HG02759 (cell line): ENCODE results near the gene SLC27A2.
A peak's percentile ranks its signal among the peaks of the same experiment; 100 is the strongest.
"Not testable (repeated sequence)": the region's sequence is repeated elsewhere in the genome, so short reads cannot be mapped to it uniquely, and the experiment has no call there.

Experiments used
- ATAC-seq: cut with Tn5 transposase; IDR thresholded peaks from one replicate; pipeline ENCODE4 v1.9.1; 2021; ENCODE audit warnings: mild to moderate bottlenecking, moderate library complexity; ENCODE audit not compliant: unreplicated experiment

The SLC27A2 gene

GRCh38 chr15:50181969-50182218 is at the start of gene SLC27A2:
Gene SLC27A2 (plus strand): TSS chr15:50182196. CDS start chr15:50182428, 232 bp downstream.
- no peak for ATAC-seq

DNA sequence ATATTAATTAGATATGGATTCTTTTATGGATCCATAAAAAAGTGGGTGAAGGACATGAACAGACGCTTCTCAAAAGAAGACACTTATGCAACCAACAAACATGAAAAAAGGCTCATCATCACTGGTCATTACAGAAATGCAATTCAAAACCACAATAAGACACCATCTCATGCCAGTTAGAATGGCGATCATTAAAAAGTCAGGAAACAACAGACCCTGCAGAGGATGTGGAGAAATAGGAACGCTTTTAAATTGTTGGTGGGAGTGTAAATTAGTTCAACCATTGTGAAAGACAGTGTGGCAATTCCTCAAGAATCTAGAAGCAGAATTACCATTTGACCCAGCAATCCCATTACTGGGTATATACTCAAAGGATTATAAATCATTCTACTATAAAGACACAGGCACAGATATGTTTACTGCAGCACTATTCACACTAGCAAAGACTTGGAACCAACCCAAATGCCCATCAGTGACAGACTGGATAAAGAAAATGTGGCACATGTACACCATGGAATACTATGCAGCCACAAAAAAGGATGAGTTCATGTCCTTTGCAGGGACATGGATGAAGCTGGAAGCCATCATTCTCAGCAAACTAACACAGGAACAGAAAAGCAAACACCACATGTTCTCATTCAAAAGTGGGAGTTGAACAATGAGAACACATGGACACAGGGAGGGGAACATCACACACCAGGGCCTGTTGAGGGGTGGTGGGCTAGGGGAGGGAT is 49.6 kb upstream of the SLC27A2 start:
- not testable (repeated sequence) for ATAC-seq

- ATAC-seq: peak; percentile 84
Measured at GRCh38 chr15:50134524-50135024, 47.4 kb upstream of the SLC27A2 start.

DNA sequence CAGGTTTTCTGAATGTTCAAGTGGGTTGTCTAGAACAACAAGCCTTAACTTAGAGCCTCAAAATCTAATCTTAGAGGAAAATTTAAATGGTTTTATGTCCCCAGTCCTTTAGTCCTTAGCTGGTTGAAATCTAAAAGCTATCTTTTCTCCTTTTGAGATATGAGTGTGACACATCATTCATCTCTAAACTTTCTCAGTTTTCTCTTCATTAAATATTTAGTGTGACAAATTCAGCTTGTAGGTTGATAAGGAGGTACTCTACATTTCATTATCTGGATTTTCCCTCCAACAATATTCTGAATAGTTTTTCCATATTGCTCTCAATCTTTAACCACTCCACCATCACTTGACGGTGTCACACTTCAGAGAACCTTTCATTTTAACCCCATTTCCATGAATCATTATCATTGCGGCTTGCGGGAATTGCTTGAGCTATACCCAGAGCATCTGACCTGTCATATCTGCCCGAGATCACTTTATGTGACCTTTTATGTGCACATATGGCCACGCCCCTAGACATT is 46.9 kb upstream of the SLC27A2 start:
- peak; percentile 78 for ATAC-seq

DNA sequence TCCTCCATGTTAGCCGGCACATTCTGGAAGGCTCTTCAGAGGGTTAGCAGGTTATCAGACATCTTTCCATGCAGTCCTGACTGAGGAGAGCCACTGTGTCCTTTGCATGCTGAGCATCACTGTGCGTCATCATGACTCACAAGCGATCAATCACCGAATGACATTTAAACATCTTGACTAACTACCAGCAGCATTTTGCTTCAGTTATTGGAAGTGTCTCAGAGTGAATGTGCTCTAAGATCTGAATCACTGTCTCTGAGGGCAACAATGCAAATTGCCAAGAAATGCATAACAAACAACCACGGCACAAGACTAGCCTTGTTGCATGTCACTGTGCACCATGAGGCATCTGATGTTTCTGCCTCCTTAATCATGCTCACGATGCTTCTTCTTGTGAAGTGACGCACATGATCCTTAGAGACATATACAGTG is 44.6 kb upstream of the SLC27A2 start:
- ATAC-seq: no peak

DNA sequence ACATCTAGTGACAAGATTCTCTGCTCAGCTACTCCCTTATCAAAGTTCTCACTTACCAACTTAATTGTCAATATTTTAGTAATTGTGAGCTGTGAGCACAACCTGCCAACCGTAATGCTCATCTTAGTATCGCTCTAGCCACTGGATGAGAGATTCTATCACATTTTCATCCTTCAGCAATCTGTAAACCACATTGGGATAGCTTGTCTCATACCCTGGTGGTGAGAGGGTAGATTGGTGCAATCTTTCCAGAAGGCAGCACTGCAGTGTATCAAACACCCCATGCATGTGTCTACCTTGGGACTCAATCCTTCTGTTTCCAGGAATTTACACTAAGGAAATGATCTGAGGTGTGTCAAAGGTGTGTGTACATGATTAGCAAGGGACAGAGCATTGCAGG is 44.1 kb upstream of the SLC27A2 start:
- no peak for ATAC-seq

DNA sequence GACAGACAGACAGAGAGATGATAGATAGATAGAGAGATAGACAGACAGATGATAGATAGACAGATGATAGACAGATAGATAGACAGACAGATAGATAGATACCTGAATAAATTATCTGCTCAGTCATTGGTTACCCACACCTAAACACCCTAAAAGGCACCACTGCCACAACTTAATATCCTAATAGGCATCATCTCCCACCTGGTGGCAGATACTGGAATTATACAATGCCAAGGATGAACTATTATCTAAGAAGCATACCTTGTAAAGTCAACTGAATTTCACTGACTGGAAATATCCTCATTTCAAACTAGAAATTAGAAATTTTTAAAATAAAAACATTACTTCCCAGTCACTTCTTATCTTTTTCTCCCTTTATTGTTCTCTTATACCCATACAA is 43.6 kb upstream of the SLC27A2 start:
- no peak for ATAC-seq

GRCh38 chr15:50140098-50140497 is 41.9 kb upstream of the SLC27A2 start:
- no peak for ATAC-seq

DNA sequence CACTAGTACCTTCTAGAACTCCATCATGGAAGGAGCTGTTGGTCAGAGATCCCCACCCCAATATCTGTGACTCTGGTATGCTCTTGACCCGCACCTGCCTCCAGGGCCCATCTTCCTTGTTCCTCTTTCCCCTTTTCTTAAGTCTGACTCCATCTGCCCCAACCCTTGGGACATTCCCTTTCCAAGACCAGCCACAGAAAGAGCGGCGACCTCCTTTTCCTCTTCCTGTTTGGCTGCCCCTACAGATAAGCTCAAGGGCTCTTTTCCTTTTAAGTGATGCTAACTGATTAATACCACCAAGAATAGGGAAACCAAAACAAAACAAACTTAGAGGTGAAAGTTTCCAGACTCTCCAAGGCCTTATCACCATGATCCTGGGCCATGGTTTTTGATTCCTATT is 41.0 kb upstream of the SLC27A2 start:
- no peak for ATAC-seq

DNA sequence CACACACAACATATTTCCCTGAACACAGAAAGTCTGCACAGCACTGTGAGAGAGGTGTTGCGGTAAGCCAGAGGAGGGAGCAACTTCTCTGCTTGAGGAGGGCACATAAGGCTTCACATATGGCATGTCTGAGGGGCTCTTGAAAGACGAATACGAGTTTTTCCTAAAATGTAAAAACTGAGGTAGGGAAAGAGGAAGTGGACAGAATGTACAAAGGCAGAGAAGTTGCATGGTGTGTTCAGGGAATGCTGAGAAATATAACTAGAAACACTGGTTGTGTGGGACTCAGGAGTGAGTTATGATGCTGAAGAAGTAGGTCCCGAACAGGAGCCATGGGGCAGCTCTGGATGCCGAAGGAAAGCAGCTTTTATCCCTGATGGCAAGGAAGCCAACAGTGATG is 40.1 kb upstream of the SLC27A2 start:
- no peak for ATAC-seq

DNA sequence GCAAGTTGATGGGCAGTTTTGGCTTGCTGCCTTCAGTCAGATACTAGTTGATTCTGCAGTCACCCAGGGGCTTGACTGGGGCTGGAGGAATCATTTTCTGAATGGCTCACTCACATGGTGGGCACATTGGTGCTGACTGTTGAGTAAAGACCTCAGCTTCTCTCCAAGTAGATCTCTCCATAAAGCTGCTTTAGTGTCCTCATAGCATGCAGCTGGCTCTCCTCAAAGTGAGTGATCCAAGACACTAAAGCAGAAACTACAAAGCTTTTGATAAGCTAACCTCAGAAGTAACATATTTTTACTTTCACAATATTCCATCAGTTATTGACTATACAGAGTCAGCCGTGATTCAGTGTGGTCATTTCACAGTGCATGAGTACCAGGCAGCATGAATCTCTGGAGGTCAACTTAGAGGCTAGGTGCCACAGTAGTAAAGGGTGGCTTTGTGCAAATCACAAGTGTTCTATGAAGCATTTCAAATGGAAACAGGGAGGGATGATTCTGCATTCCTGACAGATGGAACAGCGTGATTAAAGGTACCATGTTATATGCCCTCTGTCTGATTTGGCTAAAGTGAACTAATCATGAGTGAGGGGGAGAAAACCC is 38.6 kb upstream of the SLC27A2 start:
- ATAC-seq: no peak

DNA sequence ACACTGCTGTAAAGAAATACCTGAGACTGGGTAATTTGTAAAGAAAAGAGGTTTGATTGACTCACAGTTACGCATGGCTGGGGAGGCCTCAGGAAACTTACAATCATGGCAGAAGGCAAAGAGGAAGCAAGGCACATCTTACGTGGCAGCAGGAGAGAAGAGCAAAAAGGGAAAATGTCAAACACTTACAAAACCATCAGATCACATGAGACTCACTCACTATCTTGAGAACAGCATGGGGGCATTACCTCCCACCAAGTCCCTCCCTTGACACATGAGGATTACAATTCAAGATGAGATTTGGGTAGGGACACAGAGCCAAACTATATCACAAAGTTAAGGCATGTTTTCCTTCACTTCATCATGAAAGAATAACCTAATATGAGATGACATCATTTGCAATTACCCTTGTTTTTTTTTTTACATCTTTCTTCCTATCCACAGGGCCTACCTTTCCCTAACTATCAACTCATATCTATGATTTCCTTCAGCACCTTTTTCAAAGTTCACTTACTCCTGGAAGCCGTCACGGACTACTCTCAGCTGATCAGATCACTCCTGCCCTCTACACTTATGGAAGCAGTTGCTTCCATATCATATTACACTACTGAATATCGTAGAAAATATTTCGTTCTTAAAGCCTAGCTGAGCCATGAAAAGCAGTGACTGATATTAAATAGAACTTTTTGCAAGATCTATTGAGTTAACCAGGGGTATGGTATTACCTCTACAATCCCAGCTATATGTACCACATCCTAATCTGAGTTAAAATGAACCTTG is 37.5 kb upstream of the SLC27A2 start:
- ATAC-seq: no peak

DNA sequence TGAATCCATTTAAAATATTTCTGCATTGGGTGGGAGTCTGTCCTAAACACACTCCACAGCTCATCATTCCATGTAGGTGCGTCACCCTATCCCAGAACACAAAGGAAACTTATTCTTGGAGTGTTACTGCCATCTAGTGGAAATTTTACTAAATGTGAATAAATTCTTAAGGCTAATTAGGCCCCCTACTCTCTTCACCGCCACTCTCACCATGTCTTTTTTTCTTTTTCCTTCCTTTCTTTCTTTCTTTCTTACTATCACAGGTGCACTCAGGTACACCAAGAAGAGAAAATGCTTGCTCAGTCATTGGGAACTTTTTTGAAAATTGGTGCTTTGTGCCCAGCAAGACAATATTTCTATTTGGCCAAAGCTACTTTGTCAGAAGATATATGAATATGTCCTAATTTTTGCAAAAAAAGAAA is 36.5 kb upstream of the SLC27A2 start:
- ATAC-seq: peak; percentile 69

DNA sequence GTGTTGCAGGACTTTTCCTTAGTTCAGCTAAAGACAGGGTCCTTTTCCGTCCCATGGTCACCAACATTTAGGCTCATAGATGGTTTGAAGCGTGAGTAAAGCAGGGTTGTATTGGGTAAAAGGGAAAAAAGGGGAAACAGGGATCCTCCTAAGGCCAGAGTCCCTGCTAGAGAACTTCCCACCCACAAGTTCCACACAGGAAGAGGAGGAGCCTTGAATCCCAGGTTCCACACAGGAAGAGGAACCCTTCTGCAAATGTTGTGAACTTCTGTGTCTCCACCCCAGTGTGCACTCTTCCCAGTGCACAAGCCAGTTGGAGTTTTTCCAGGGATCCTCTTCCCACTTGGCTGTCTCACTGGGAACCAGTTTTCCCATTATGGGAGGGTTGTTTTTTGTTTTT is 35.4 kb upstream of the SLC27A2 start:
- ATAC-seq: no peak

GRCh38 chr15:50148362-50148963 is 33.5 kb upstream of the SLC27A2 start:
- no peak for ATAC-seq

DNA sequence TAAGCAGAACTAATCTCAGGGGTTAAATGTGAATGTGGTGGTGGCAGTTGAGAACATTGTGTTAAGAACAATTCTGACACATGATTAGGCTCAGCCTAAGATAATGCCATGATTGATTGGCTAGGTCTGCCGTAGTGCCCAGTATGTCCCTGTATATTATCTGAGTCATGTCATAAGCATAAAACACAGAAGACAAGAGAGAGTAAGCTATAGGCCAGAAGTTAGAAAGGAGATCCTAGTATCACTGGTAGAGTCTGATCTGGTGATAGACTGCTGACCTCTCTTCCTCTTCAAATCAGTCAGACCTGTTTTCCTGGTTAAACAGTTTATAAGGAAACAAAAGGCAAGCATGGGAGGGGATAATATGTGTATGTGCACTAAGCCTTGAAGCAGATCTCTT is 32.9 kb upstream of the SLC27A2 start:
- ATAC-seq: no peak

DNA sequence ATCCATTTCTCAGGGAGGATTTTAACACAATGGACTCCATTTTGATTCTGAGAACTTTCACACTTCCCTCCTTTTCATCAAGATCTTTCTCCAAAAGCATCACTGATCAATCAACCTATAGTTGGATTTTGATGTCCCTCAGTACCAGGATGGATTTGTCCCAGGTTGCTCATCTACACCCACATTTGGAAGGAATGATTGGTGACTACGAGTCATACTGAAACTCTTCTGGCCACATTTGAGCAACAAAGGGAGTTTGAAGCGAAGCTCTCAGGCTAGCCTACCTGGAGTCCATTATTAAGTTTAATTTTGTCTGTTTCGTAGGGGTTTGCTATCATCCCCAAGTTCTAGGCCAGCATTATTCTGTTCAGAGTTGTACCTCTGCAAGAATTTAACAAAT is 31.6 kb upstream of the SLC27A2 start:
- no peak for ATAC-seq

- ATAC-seq: no peak
Measured at GRCh38 chr15:50150851-50151250, 31.1 kb upstream of the SLC27A2 start.

GRCh38 chr15:50151476-50151875 is 30.5 kb upstream of the SLC27A2 start:
- no peak for ATAC-seq

DNA sequence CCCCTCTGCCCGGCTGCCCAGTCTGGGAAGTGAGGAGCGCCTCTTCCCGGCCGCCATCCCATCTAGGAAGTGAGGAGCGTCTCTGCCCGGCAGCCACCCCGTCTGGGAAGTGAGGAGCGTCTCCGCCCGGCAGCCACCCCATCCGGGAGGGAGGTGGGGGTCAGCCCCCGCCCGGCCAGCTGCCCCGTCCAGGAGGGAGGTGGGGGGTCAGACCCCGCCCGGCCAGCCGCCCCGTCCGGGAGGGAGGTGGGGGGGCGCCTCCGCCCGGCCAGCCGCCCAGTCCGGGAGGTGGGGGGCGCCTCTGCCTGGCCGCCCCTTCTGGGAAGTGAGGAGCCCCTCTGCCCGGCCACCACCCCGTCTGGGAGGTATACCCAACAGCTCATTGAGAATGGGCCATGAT is 23.8 kb upstream of the SLC27A2 start:
- ATAC-seq: not testable (repeated sequence)

- no peak for ATAC-seq
Measured at GRCh38 chr15:50162969-50163718, 18.9 kb upstream of the SLC27A2 start.
